Measurements from ENCODE around the gene CXCL1.

Gene CXCL1

DNA sequence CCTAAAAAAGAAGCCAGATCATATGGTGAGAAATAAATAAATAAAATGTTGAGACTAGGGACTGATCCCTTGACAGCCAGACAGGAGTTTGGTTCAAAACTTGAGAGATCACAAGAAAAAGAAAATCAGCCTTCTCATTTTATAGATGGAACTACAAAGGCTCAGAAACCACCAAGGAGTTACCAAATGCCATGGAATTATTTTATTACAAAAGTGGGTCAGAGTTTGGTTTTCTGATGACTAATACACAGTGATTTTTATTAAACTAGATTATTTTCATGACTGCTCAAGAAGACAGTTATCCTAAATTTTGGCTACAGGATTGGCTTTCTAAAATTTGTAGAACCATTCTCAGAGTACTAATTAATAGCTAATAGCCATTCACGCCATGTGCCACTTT lies 6.2 kb downstream of the CXCL1 start:
- H3K4me3 ChIP-seq (ENCODE audit: low read length), result no peak overlapping the region
- no peaks in the 10 kb centered on the region for H3K36me3 ChIP-seq (ENCODE audit: control insufficient read depth, insufficient read depth, low read length)
- no peak overlapping the region for H3K27ac ChIP-seq (ENCODE audit: low read length)
- WGBS (ENCODE audit: insufficient coverage, insufficient read length), result no CpG with 5 or more reads among the region's 1 CpG
- no peaks in the 10 kb centered on the region for H3K9me3 ChIP-seq (ENCODE audit: control insufficient read depth, insufficient read depth, low read length)
- no peaks in the 10 kb centered on the region for H3K27me3 ChIP-seq (ENCODE audit: control insufficient read depth, insufficient read depth, low read length)
- no peaks in the 10 kb centered on the region for H3K4me1 ChIP-seq (ENCODE audit: control insufficient read depth, insufficient read depth, low read length)
- DNase-seq (ENCODE audit: low read depth, low spot score), result no peak

DNA sequence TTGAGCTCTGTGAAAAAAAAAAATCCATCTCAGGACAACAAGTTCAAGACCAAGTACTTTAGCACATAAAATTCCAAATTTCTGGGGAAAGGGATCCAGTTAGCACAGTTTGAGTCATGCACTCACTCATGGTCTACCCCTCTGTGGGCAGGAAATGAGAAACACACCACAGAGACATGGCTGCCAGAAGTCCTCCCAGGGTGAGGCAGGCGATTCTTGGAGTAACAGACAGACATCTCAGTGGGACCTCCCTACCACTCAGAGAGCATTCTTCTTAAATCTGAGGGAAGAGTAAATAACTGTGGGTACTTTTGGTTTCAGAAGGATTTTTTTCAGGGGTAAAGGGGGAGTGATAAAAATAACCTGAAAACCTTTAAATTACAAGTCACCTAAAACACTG lies 14.1 kb downstream of the CXCL1 start:
- Histone ChIP-seq H3K4me3 (ENCODE audit: low read length) (no peak overlapping the region), H3K4me1 (ENCODE audit: control insufficient read depth, insufficient read depth, low read length) (no peaks in the 10 kb centered on the region), H3K27ac (ENCODE audit: low read length) (no peak overlapping the region), H3K9me3 (ENCODE audit: control insufficient read depth, insufficient read depth, low read length) (no peaks in the 10 kb centered on the region), H3K36me3 (ENCODE audit: control insufficient read depth, insufficient read depth, low read length) (no peaks in the 10 kb centered on the region), H3K27me3 (ENCODE audit: control insufficient read depth, insufficient read depth, low read length) (no peaks in the 10 kb centered on the region)
- no CpG with 5 or more reads among the region's 1 CpG for WGBS (ENCODE audit: insufficient coverage, insufficient read length)
- no peak for DNase-seq (ENCODE audit: low read depth, low spot score)

DNA sequence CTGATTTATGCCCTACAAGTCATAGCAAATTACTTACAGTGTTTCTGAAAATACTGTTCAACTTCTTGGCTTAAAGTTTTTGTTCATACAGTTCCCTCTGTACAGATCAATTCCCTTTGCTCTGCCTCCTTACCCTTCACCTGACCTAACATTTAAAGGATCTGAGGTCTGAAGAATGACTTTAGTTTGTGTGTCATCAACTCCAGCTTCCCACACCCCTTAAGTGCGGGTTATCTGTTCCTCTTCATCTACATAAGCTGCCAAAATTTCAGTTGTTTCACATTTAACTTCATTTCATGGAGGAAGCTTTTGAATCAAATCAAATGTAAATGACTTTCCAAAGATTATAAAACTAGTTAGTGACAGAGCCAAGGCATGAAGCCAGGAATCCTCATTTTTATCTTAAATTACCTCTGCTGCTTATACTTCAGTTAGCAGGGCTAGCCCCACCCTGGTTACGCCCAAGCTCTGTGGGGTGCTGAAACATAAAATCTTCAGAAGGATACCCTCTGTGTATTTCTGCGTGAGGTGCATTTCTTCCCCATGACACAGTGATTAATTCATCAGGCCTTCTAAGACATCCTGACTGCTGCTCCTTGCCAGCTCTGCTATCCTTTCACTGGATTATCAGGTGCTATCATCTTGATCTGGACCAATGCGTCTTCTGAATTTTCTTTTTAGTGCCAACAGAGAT lies 16.5 kb downstream of the CXCL1 start:
- DNase-seq (ENCODE audit: low read depth, low spot score), result no peak
- no CpG with 5 or more reads among the region's 4 CpGs for WGBS (ENCODE audit: insufficient coverage, insufficient read length)
- Histone ChIP-seq H3K9me3 (ENCODE audit: control insufficient read depth, insufficient read depth, low read length) (no peaks in the 10 kb centered on the region), H3K4me1 (ENCODE audit: control insufficient read depth, insufficient read depth, low read length) (no peaks in the 10 kb centered on the region), H3K4me3 (ENCODE audit: low read length) (no peak overlapping the region), H3K36me3 (ENCODE audit: control insufficient read depth, insufficient read depth, low read length) (no peaks in the 10 kb centered on the region), H3K27me3 (ENCODE audit: control insufficient read depth, insufficient read depth, low read length) (no peaks in the 10 kb centered on the region), H3K27ac (ENCODE audit: low read length) (no peak overlapping the region)

DNA sequence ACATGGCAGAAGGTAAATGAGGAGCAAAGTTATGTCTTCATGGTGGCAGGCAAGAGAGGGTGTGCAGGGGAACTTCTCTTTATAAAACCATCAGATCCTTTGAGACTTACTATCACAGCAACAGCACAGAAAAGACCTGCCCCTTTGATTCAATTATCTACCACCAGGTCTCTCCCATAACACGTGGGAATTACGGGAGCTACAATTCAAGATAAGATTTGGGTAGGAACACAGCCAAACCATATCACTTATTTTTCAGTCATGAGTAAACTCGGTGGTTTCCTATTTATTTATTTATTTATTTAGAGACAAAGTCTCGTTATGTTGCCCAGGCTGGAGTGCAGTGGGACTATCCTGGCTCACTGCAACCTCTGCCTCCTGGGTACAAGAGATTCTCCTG lies 22.1 kb downstream of the CXCL1 start:
- Histone ChIP-seq H3K4me1 (ENCODE audit: control insufficient read depth, insufficient read depth, low read length) (no peaks in the 10 kb centered on the region), H3K27ac (ENCODE audit: low read length) (no peak overlapping the region), H3K27me3 (ENCODE audit: control insufficient read depth, insufficient read depth, low read length) (no peaks in the 10 kb centered on the region), H3K36me3 (ENCODE audit: control insufficient read depth, insufficient read depth, low read length) (no peaks in the 10 kb centered on the region), H3K9me3 (ENCODE audit: control insufficient read depth, insufficient read depth, low read length) (no peaks in the 10 kb centered on the region), H3K4me3 (ENCODE audit: low read length) (no peak overlapping the region)
- WGBS (ENCODE audit: insufficient coverage, insufficient read length), result no CpG with 5 or more reads among the region's 4 CpGs
- no peak for DNase-seq (ENCODE audit: low read depth, low spot score)

DNA sequence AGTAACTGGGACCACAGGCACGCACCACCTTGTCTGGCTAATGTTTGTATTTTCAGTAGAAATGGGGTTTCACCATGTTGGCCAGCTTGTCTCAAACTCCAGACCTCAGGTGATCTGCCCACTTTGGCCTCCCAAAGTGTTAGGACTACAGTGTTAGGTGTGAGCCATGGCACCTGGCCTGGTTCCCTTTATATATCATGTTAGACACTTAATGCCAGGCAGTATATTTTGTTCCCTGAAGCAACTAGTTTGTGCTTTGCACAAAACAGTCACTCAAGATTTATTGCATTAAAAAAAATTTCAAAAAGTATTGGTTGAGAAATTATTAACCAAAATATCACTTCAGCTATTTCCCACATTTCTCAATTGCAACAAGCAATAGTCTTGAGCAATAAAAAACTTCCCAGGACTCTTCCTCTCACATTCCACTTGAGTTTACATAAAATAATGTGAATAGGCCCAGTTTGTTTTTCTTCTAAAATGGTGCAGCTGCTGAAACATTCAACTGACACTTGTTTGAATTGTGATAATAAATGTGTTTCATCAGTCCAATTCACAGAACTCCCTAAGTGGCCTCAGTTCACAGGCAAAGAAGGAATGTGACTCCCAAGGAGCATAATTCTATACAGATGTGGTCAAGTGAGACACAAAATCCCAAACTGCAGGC lies 22.7 kb downstream of the CXCL1 start:
- DNase-seq (ENCODE audit: low read depth, low spot score), result no peak
- Histone ChIP-seq H3K27me3 (ENCODE audit: control insufficient read depth, insufficient read depth, low read length) (no peaks in the 10 kb centered on the region), H3K9me3 (ENCODE audit: control insufficient read depth, insufficient read depth, low read length) (no peaks in the 10 kb centered on the region), H3K27ac (ENCODE audit: low read length) (no peak overlapping the region), H3K4me1 (ENCODE audit: control insufficient read depth, insufficient read depth, low read length) (no peaks in the 10 kb centered on the region), H3K4me3 (ENCODE audit: low read length) (no peak overlapping the region), H3K36me3 (ENCODE audit: control insufficient read depth, insufficient read depth, low read length) (no peaks in the 10 kb centered on the region)
- no CpG with 5 or more reads among the region's 1 CpG for WGBS (ENCODE audit: insufficient coverage, insufficient read length)

DNA sequence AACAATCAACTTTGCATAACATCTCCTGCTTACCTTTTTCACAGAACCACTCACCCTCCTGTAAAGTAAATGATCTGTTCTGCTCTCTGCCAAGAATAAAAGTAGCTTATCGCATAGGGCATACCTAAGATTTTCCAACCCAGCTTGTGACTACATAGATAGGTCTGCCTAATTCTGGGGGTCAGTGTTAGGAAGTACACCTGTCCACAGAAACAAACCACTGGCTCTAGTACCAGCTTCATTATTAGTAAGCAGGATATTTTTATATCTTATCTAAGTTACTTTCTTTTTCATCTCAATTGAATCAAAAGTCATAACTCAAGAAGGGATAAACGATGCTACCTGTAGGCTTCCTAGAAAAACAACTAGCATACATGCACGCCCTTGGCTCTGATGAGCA lies 23.8 kb downstream of the CXCL1 start:
- WGBS (ENCODE audit: insufficient coverage, insufficient read length), result no CpG with 5 or more reads among the region's 3 CpGs
- Histone ChIP-seq H3K9me3 (ENCODE audit: control insufficient read depth, insufficient read depth, low read length) (no peaks in the 10 kb centered on the region), H3K27ac (ENCODE audit: low read length) (no peak overlapping the region), H3K4me3 (ENCODE audit: low read length) (no peak overlapping the region), H3K36me3 (ENCODE audit: control insufficient read depth, insufficient read depth, low read length) (no peaks in the 10 kb centered on the region), H3K27me3 (ENCODE audit: control insufficient read depth, insufficient read depth, low read length) (no peaks in the 10 kb centered on the region), H3K4me1 (ENCODE audit: control insufficient read depth, insufficient read depth, low read length) (no peaks in the 10 kb centered on the region)
- no peak for DNase-seq (ENCODE audit: low read depth, low spot score)

DNA sequence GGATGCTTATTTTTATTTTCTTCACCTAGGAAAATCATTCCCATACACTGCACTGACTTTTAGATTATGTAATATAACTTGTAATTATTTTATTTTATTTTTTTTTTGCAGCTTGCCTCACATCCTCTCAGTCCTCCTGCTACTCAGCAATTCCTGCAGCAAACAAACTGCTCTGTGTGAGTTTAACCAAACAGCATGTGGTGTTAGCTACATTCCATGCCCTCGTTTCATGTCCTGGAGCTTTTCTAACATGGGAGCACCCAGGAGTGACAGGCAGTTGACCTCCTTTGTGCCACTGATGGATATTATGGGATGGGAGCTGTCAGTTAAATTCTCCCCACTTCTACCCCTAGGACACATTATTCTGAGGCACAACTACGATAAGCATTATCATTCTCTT lies 24.8 kb downstream of the CXCL1 start:
- no peaks in the 10 kb centered on the region for H3K36me3 ChIP-seq (ENCODE audit: control insufficient read depth, insufficient read depth, low read length)
- H3K4me1 ChIP-seq (ENCODE audit: control insufficient read depth, insufficient read depth, low read length), result no peaks in the 10 kb centered on the region

DNA sequence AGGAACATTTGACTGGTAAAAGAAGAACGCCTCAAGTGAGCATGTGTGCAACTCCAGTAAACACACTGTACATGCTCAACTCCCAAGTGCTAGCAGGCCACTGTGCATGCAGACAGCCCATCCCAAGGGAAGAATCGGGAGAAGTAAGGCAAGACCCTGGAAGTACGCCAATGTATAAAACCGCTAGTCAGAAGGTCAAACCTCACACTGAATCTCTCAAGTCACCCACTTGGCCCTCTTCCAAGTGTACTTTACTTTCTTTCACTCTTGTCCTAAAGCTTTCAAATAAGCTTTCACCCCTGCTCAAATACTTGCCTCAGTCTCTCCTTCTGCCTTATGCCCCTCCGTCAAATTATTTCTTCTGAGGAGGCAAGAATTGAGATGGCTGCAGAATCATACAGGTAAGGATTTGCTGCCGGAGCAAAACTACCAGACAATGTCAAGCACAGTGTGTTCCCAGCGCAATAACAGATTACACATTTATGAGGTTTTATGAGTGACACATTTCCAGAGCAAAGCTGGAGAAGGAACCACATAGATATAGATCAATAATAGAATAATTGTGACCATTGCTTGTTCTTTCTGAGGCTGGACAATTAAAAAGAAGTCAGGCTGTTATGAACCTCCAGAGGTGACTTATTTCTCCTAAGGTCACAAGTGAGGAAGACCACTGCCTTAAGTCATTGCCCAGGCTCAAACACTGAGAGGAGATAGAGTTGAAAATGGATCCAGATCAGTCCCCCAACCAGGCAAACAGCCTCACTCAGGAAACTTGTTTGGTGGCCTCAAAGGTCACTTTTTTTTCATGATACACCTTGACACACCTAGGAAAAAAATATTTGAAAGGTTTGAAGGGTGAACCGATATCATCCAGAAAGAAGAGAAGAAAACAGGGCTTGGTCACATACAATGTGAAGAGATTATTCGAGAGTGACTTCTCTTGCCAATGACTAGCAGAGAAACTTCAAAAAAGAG lies 26.3 kb downstream of the CXCL1 start:
- Histone ChIP-seq H3K4me3 (ENCODE audit: low read length) (no peak overlapping the region), H3K27ac (ENCODE audit: low read length) (no peak overlapping the region), H3K9me3 (ENCODE audit: control insufficient read depth, insufficient read depth, low read length) (no peaks in the 10 kb centered on the region), H3K36me3 (ENCODE audit: control insufficient read depth, insufficient read depth, low read length) (no peaks in the 10 kb centered on the region), H3K4me1 (ENCODE audit: control insufficient read depth, insufficient read depth, low read length) (no peaks in the 10 kb centered on the region), H3K27me3 (ENCODE audit: control insufficient read depth, insufficient read depth, low read length) (no peaks in the 10 kb centered on the region)
- DNase-seq (ENCODE audit: low read depth, low spot score), result no peak
- WGBS (ENCODE audit: insufficient coverage, insufficient read length), result no CpG with 5 or more reads among the region's 9 CpGs

More for the DNA sequence above, 24.8 kb downstream of the CXCL1 start:
- Histone ChIP-seq H3K27ac (ENCODE audit: low read length) (no peak overlapping the region), H3K9me3 (ENCODE audit: control insufficient read depth, insufficient read depth, low read length) (no peaks in the 10 kb centered on the region), H3K4me3 (ENCODE audit: low read length) (no peak overlapping the region), H3K27me3 (ENCODE audit: control insufficient read depth, insufficient read depth, low read length) (no peaks in the 10 kb centered on the region)
- no CpG with 5 or more reads among the region's 2 CpGs for WGBS (ENCODE audit: insufficient coverage, insufficient read length)
- DNase-seq (ENCODE audit: low read depth, low spot score), result no peak

DNA sequence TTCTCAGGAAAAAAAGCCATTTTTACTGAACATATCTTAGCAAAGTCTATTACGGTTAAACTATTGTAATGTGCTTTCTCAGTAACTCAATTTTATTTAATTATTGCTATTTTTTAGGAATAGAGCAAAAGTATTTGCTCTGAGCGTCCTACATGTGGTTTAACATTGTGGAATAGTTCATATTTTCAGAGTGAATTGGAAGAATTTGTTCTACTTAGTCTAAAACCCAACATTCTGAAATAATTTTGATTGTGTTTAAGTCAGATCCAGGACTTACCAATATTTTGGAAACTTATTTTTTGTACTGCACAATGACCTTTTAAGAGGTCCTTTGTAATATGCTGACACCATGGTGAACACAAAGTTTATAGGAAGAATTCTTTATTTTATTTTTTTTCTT lies 27.2 kb downstream of the CXCL1 start:
- Histone ChIP-seq H3K27ac (ENCODE audit: low read length) (no peak overlapping the region), H3K27me3 (ENCODE audit: control insufficient read depth, insufficient read depth, low read length) (no peaks in the 10 kb centered on the region), H3K36me3 (ENCODE audit: control insufficient read depth, insufficient read depth, low read length) (no peaks in the 10 kb centered on the region), H3K4me1 (ENCODE audit: control insufficient read depth, insufficient read depth, low read length) (no peaks in the 10 kb centered on the region), H3K9me3 (ENCODE audit: control insufficient read depth, insufficient read depth, low read length) (no peaks in the 10 kb centered on the region), H3K4me3 (ENCODE audit: low read length) (no peak overlapping the region)
- no peak for DNase-seq (ENCODE audit: low read depth, low spot score)
- WGBS (ENCODE audit: insufficient coverage, insufficient read length), result no CpG with 5 or more reads among the region's 2 CpGs

DNA sequence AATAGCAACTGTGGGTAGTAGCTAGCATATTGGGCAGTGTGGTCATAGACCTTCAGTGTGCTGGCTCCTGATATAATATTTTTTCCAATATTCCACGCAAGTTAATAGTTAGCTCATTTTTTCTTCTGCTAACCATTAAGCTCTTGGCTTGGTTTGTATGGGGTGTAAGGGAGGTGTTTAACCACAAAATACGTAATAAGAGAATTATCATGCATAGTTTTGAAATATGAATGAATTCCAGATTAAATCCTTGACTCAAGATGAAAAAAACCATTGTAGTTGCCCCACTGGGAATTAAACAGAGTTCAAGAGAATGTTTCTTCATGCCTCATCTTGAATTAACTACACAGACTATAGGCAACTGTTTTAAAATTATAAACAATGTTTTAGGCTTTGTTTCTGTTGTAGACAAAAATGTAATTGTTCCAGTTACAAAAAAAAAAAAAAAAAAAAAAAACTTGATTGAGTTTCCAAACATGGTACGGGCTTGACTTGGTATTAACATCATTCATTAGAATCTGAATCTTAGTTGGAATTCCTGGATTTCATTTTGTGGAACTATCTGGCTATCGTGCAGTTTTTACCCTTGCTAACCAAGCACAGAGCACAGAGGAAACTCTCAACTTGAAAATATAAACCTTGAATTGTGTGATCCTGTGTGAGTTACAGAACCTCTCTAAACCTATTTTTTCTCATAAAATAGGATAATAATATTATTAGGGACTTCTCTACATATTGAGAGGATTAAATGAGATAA lies 28.4 kb downstream of the CXCL1 start:
- no peak overlapping the region for H3K4me3 ChIP-seq (ENCODE audit: low read length)
- H3K36me3 ChIP-seq (ENCODE audit: control insufficient read depth, insufficient read depth, low read length), result no peaks in the 10 kb centered on the region
- no peaks in the 10 kb centered on the region for H3K27me3 ChIP-seq (ENCODE audit: control insufficient read depth, insufficient read depth, low read length)
- H3K27ac ChIP-seq (ENCODE audit: low read length), result no peak overlapping the region
- H3K9me3 ChIP-seq (ENCODE audit: control insufficient read depth, insufficient read depth, low read length), result no peaks in the 10 kb centered on the region
- H3K4me1 ChIP-seq (ENCODE audit: control insufficient read depth, insufficient read depth, low read length), result no peaks in the 10 kb centered on the region
- no peak for DNase-seq (ENCODE audit: low read depth, low spot score)
- WGBS (ENCODE audit: insufficient coverage, insufficient read length), result no CpG with 5 or more reads among the region's 4 CpGs
